22Rv1 (cell line): ENCODE data around the gene HAUS3.

Experiments
- H3K27ac ChIP-seq: fragments of 450-650 bp; 2 replicates; pipeline ENCODE4 v1.5.1; 2017
- ZFX ChIP-seq: fragments of 450-650 bp; IDR thresholded peaks from 2 replicates; pipeline ENCODE4 v1.6.1; 2017; ENCODE audit warnings: antibody characterized with exemption, borderline replicate concordance
- TF ChIP-seq, protein P1 (sequence below): fragments of 450-650 bp; IDR thresholded peaks from 2 replicates; pipeline ENCODE4 v1.5.1; 2017; ENCODE audit warnings: mild to moderate bottlenecking

Gene HAUS3

DNA sequence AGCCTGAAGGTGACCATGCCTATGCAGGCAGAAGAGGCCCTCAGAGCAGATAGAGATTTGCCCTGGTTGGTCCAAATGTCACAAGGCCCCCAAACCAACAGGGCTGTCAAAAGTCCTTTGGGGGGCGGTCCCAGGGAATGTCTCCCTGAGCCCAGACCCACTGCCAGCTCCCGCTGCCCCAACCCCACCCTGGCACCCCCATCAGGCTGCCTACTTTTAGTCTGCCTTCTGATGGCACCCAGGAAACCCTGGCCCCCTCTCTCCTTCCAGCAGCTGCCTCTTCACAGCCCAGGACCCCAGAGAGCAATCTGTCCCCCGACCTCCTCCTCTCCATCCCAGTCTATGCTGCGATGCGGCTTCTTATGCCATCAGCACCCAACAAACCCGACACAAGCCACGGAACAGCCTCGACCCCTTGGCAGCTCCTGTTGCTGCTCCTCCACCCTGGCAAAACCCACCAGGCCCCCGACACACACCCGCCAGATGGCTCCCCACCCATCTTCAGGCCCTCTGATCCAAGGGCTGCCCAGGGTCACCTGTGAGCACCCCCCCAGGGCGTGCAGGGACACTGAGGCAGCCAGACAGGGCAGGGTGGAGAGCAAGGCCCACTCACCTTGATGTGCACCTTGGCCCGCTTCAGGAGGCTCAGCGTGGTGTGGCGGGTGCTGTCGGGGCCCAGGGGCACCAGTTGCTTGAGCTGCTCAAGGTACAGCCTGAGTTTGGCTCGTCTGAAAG is 10.0 kb upstream of the HAUS3 start:
- TF ChIP-seq, protein P1, sequence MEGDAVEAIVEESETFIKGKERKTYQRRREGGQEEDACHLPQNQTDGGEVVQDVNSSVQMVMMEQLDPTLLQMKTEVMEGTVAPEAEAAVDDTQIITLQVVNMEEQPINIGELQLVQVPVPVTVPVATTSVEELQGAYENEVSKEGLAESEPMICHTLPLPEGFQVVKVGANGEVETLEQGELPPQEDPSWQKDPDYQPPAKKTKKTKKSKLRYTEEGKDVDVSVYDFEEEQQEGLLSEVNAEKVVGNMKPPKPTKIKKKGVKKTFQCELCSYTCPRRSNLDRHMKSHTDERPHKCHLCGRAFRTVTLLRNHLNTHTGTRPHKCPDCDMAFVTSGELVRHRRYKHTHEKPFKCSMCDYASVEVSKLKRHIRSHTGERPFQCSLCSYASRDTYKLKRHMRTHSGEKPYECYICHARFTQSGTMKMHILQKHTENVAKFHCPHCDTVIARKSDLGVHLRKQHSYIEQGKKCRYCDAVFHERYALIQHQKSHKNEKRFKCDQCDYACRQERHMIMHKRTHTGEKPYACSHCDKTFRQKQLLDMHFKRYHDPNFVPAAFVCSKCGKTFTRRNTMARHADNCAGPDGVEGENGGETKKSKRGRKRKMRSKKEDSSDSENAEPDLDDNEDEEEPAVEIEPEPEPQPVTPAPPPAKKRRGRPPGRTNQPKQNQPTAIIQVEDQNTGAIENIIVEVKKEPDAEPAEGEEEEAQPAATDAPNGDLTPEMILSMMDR, result no peak
- no peak for TF ChIP-seq ZFX
- H3K27ac ChIP-seq, result no peak overlapping the region

DNA sequence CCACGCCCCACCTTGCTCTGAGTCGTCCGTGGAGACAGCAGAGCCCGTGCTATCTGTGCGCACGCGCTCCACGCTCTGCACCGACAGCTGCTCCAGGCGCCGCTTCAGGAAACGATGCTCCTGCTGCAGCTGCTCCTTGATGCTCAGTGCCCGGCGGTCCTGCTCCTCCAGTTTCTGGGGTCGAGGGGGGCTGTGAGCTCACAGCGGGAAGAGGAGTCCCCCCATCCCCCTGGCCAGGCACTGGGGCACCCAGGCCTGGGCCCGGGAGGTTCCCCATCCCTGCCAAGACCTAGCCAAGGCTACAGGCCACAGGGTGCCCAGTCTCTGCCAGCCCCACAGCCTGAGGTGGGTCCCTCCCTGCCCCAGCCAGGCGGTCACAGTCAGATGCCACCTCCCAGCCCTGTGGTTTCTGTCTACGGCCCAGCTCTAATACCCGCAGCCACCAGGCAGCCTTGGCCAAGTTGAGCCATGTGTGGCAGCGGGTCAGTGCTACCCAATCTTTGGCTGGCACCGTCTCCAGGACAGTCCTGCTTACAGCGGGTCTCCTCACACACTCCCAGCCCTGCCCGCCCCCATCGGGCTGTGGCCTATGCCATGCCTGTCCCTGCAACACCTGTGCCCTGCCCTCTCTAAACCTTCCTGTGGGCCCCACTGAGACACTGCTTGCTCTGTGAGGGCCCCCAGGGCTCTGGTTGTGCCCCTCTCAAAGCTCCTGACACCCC is 9.3 kb upstream of the HAUS3 start:
- no peak overlapping the region for H3K27ac ChIP-seq
- no peak for TF ChIP-seq ZFX
- TF ChIP-seq, protein P1, result no peak

DNA sequence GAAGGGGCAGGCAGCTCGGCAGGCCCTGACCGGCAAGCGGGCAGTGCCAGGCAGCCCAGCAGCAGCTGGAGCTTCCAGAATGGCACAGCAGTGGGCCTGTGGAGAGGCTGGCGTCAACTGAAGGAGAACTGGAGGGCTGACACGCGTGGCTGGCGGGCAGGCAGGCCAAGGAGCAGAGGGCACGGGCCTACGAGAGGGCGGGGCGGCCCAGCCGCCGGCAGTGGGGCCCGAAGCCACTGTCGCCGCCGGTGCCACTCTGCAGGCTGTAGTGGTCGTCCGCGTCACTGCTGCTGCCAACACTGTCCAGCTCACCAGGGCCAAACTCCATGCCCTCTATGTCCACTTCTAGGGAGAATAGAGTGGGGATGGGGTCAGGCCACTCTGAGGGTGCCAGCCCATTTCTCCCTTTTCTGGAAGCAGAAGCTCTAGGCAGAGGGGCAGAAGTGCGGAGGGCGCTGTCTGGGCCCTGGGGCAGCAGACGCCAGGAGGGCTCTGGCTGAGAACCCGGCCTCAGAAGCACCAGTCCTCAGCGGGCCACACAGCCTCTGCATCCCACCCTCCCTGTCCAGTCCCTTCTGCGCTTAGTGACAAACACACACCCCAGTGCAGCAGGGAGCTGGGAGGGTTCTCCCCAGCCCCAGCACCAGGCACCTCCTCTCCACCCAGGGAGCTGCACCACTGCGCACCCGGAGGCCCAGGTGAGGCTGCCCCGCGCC is 8.6 kb upstream of the HAUS3 start:
- H3K27ac ChIP-seq, result no peak overlapping the region
- TF ChIP-seq, protein P1, result no peak
- TF ChIP-seq ZFX, result no peak

DNA sequence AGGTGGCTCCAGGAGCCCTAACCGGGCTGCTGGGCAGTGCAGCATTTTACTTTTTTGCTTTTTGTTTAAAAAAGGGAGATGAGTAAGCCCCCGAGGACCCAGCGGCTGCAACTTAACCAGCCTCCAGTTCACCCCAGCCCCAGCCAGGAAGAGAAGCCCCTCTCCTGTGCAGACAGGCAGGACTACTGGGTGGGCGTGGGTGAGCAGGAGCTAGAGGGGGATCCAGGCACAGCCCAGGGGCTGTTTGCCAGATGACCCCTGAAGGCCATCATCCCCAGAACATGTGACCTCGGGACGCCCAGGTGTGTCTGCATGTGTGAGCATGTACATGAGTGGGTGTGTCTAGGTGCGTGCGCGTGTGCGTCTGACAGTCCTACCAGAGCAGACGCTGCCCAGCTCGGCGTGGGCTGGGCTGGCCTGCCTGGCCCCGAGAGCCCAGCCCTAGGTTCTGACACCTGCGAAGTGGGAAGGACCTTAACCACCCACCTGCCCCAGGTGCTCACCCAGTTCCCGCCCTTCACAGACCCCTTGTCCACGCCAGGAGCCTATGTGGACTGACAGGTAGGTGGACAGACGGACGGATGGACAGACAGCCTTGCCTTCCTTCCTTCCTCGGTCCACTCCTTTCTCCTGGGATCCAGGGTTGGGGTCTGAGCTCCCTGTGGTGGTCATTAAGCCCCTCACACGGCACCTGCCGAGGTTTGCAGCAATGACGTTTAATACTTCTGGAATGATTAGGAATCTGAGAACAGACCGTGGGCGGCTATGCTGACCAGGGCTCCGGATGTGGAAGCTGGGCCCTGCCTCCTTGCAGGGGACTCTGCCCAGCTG is 7.8 kb upstream of the HAUS3 start:
- TF ChIP-seq, protein P1, result no peak
- no peak for TF ChIP-seq ZFX
- no peak overlapping the region for H3K27ac ChIP-seq

DNA sequence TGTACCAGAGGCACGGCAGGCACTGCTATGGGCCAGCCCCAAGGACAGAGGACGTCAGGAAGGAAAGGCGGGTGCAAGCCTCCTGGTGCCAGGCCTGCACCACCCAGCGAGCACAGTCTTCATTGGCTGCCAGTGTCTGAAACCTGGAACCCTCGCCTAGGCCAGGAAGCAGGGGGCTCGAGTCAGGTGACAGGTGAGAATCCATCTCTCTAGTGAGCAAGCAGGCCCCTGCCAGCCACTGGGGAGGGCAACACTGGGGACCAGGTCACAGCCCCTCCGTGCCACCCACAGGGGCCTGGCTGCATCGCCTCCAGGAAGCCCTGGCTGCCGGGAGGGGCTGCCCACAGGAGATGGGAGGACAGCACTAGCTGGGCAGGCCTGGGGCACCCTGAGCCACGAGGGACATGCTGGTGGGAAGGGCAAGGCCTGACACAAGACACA is 6.9 kb upstream of the HAUS3 start:
- H3K27ac ChIP-seq, result no peak overlapping the region
- TF ChIP-seq, protein P1, result no peak
- no peak for TF ChIP-seq ZFX

DNA sequence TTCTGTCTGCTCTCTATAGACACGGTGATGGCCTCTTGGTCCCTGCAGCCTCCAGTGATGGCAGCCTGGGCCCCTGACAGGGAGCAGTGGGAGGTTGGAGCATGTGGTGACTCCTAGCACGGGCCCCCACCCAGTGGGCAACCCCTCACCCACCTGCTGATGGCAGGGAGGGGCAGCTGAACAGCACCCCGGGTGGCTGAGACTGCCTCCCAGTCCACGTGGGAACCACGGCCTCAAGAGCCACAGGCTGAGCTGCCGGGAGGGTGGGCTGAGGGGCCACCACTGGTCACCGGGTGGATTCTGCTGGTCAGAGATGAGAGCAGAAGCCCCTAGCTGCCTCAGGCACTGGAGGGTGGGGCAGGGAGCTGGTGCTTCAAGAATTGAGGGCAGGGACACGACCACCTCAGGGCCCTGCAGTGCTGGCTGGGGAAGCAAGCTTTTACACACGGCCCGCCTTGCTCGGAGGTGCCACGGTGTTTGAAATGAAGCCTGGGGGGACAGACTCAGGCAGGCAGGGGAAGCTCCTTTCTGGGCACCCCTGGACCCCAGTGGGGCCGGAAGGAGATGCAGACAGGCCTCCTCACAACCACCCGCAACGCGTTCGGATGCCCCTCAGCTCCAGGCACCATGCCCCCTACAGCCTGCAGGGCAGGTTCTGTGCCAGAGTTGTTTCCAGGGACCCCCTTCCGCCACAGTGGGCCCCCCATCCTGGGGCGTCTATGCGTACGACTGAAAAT is 6.3 kb upstream of the HAUS3 start:
- TF ChIP-seq, protein P1, result no peak
- no peak for TF ChIP-seq ZFX

More for the DNA sequence above, 6.3 kb upstream of the HAUS3 start:
- H3K27ac ChIP-seq, result no peak overlapping the region
